ENCODE results near the gene FOXO3. TPM values are rescaled to one million over a fixed set of nuclear protein-coding genes. Genes with fewer than 3 reads are reported as not detected.
"Not testable (repeated sequence)": the region's sequence is repeated elsewhere in the genome, so short reads cannot be mapped to it uniquely, and the experiment has no call there.

FOXO3 gene
- total RNA-seq, 2 donors from 2014 or later: 10.4 to 21.3 TPM

GRCh38 chr6:108673153-108673552 is 112.4 kb downstream of the FOXO3 start:
- H3K9me3 Mint-ChIP-seq: no peaks in the 10 kb centered on the region
- peak overlapping the region; percentile 49 for H3K27ac Mint-ChIP-seq
- H3K4me1 Mint-ChIP-seq: peaks cover 49% of the 10 kb centered on the region
- peak; percentile 35 for ATAC-seq (replicated peaks)
- peaks cover 22% of the 10 kb centered on the region for H3K36me3 Mint-ChIP-seq (ENCODE audit: low read depth)
- H3K4me3 Mint-ChIP-seq: no peak overlapping the region
- H3K27me3 Mint-ChIP-seq: no peaks in the 10 kb centered on the region

GRCh38 chr6:108673602-108674001 is 112.9 kb downstream of the FOXO3 start:
- Mint-ChIP-seq H3K36me3 (ENCODE audit: low read depth) (peaks cover 22% of the 10 kb centered on the region), H3K4me3 (no peak overlapping the region), H3K27me3 (no peaks in the 10 kb centered on the region), H3K9me3 (no peaks in the 10 kb centered on the region), H3K4me1 (peaks cover 46% of the 10 kb centered on the region), H3K27ac (peak overlapping the region; percentile 49)
- ATAC-seq (replicated peaks): peak; percentile 57

GRCh38 chr6:108675226-108676200 is 114.8 kb downstream of the FOXO3 start:
- Mint-ChIP-seq H3K36me3 (ENCODE audit: low read depth) (peaks cover 37% of the 10 kb centered on the region), H3K9me3 (no peaks in the 10 kb centered on the region), H3K4me1 (peaks cover 40% of the 10 kb centered on the region), H3K4me3 (no peak overlapping the region), H3K27me3 (no peaks in the 10 kb centered on the region), H3K27ac (no peak overlapping the region)
- ATAC-seq (replicated peaks): no peak

- Mint-ChIP-seq H3K4me3 (no peak overlapping the region), H3K27ac (no peak overlapping the region), H3K4me1 (peaks cover 35% of the 10 kb centered on the region), H3K27me3 (no peaks in the 10 kb centered on the region), H3K36me3 (ENCODE audit: low read depth) (peaks cover 42% of the 10 kb centered on the region), H3K9me3 (no peaks in the 10 kb centered on the region)
- ATAC-seq (replicated peaks): no peak
Measured at GRCh38 chr6:108676555-108676954, 115.8 kb downstream of the FOXO3 start.

- H3K4me3 Mint-ChIP-seq: no peak overlapping the region
- peaks cover 47% of the 10 kb centered on the region for H3K36me3 Mint-ChIP-seq (ENCODE audit: low read depth)
- H3K9me3 Mint-ChIP-seq: no peaks in the 10 kb centered on the region
- no peak overlapping the region for H3K27ac Mint-ChIP-seq
- no peaks in the 10 kb centered on the region for H3K27me3 Mint-ChIP-seq
- peak; percentile 11 for ATAC-seq (replicated peaks)
- peaks cover 35% of the 10 kb centered on the region for H3K4me1 Mint-ChIP-seq
Measured at GRCh38 chr6:108677357-108677756, 116.6 kb downstream of the FOXO3 start.

- ATAC-seq (replicated peaks): no peak
- Mint-ChIP-seq H3K4me3 (no peak overlapping the region), H3K36me3 (ENCODE audit: low read depth) (peaks cover 41% of the 10 kb centered on the region), H3K27me3 (no peaks in the 10 kb centered on the region), H3K9me3 (no peaks in the 10 kb centered on the region), H3K27ac (no peak overlapping the region), H3K4me1 (peaks cover 30% of the 10 kb centered on the region)
Measured at GRCh38 chr6:108677894-108678293, 117.2 kb downstream of the FOXO3 start.

- H3K4me1 Mint-ChIP-seq: peaks cover 21% of the 10 kb centered on the region
- peaks cover 44% of the 10 kb centered on the region for H3K36me3 Mint-ChIP-seq (ENCODE audit: low read depth)
- H3K27ac Mint-ChIP-seq; H3K4me3 Mint-ChIP-seq; H3K9me3 Mint-ChIP-seq; H3K27me3 Mint-ChIP-seq; ATAC-seq (replicated peaks): not testable (repeated sequence)
Measured at GRCh38 chr6:108680314-108680713, 119.6 kb downstream of the FOXO3 start.

GRCh38 chr6:108681721-108682120 is 121.0 kb downstream of the FOXO3 start:
- not testable (repeated sequence) for ATAC-seq (replicated peaks); H3K27ac Mint-ChIP-seq; H3K9me3 Mint-ChIP-seq; H3K4me3 Mint-ChIP-seq; H3K27me3 Mint-ChIP-seq
- Mint-ChIP-seq H3K36me3 (ENCODE audit: low read depth) (peaks cover 48% of the 10 kb centered on the region), H3K4me1 (peaks cover 14% of the 10 kb centered on the region)

GRCh38 chr6:108682383-108683119 is 121.8 kb downstream of the FOXO3 start:
- H3K27me3 Mint-ChIP-seq; H3K9me3 Mint-ChIP-seq; H3K4me3 Mint-ChIP-seq; H3K27ac Mint-ChIP-seq; H3K4me1 Mint-ChIP-seq; ATAC-seq (replicated peaks): not testable (repeated sequence)
- peaks cover 47% of the 10 kb centered on the region for H3K36me3 Mint-ChIP-seq (ENCODE audit: low read depth)

GRCh38 chr6:108683976-108684375 is 123.3 kb downstream of the FOXO3 start:
- not testable (repeated sequence) for H3K27me3 Mint-ChIP-seq; H3K27ac Mint-ChIP-seq; H3K4me1 Mint-ChIP-seq; H3K4me3 Mint-ChIP-seq; H3K9me3 Mint-ChIP-seq; ATAC-seq (replicated peaks)
- H3K36me3 Mint-ChIP-seq (ENCODE audit: low read depth): peaks cover 42% of the 10 kb centered on the region

GRCh38 chr6:108684771-108685329 is 124.1 kb downstream of the FOXO3 start:
- Mint-ChIP-seq H3K4me1 (peaks cover 7% of the 10 kb centered on the region), H3K36me3 (ENCODE audit: low read depth) (peaks cover 33% of the 10 kb centered on the region), H3K9me3 (no peaks in the 10 kb centered on the region), H3K27ac (peak overlapping the region; percentile 32), H3K27me3 (no peaks in the 10 kb centered on the region), H3K4me3 (peak overlapping the region; percentile 3)
- ATAC-seq (replicated peaks): peak; percentile 75

- H3K4me1 Mint-ChIP-seq: peaks cover 7% of the 10 kb centered on the region
- H3K27me3 Mint-ChIP-seq: no peaks in the 10 kb centered on the region
- H3K36me3 Mint-ChIP-seq (ENCODE audit: low read depth): peaks cover 23% of the 10 kb centered on the region
- peak overlapping the region; percentile 71 for H3K27ac Mint-ChIP-seq
- H3K9me3 Mint-ChIP-seq: no peaks in the 10 kb centered on the region
- ATAC-seq (replicated peaks): no peak
- no peak overlapping the region for H3K4me3 Mint-ChIP-seq
Measured at GRCh38 chr6:108685970-108686369, 125.3 kb downstream of the FOXO3 start.

GRCh38 chr6:108686896-108687295 is 126.2 kb downstream of the FOXO3 start:
- H3K4me3 Mint-ChIP-seq: no peak overlapping the region
- ATAC-seq (replicated peaks): no peak
- H3K27ac Mint-ChIP-seq: peak overlapping the region; percentile 3
- H3K4me1 Mint-ChIP-seq: peaks cover 7% of the 10 kb centered on the region
- no peaks in the 10 kb centered on the region for H3K9me3 Mint-ChIP-seq
- H3K27me3 Mint-ChIP-seq: no peaks in the 10 kb centered on the region
- peaks cover 18% of the 10 kb centered on the region for H3K36me3 Mint-ChIP-seq (ENCODE audit: low read depth)

GRCh38 chr6:108687921-108688320 is 127.2 kb downstream of the FOXO3 start:
- no peak overlapping the region for H3K27ac Mint-ChIP-seq
- peaks cover 7% of the 10 kb centered on the region for H3K4me1 Mint-ChIP-seq
- H3K9me3 Mint-ChIP-seq: no peaks in the 10 kb centered on the region
- peaks cover 16% of the 10 kb centered on the region for H3K36me3 Mint-ChIP-seq (ENCODE audit: low read depth)
- no peak for ATAC-seq (replicated peaks)
- H3K4me3 Mint-ChIP-seq: no peak overlapping the region
- H3K27me3 Mint-ChIP-seq: no peaks in the 10 kb centered on the region
